Fibroblast of skin of back (primary cell): ENCODE results near the gene CRB1.

ENCODE experiments used
- DNase-seq: peaks from one replicate; pipeline ENCODE4 v3.0.0-alpha.2; 2013

CRB1 gene

DNA sequence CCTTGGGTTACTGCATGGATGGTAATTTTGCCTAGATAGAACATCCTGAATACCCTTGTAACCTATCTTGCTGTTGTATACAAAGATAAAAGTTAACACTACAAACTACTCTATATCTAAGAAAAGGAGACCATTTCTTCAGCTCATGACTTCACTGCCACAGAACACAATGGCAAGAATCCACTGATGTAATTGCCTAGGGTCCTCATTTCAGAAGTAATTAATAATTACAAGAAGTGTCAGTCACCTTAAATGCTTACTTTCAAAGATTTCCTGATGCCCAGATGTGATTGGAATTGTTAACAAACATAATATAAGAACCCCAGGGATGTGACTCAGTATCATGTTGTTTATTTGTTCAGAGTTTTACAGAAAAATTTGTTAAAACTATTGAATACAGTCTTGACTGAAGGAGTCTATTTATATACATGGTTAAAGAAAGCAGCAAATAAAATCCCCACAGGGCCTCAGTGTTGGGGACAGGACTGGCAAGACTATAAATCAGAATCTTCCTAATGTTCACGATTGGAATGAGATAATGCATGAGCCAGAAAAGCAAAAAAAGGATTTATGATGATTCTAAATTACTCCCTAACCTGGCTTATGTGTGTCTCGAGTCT lies 83.9 kb downstream of the CRB1 start:
- no peak for DNase-seq

GRCh38 chr1:197355248-197355995 lies 87.4 kb downstream of the CRB1 start:
- no peak for DNase-seq

DNA sequence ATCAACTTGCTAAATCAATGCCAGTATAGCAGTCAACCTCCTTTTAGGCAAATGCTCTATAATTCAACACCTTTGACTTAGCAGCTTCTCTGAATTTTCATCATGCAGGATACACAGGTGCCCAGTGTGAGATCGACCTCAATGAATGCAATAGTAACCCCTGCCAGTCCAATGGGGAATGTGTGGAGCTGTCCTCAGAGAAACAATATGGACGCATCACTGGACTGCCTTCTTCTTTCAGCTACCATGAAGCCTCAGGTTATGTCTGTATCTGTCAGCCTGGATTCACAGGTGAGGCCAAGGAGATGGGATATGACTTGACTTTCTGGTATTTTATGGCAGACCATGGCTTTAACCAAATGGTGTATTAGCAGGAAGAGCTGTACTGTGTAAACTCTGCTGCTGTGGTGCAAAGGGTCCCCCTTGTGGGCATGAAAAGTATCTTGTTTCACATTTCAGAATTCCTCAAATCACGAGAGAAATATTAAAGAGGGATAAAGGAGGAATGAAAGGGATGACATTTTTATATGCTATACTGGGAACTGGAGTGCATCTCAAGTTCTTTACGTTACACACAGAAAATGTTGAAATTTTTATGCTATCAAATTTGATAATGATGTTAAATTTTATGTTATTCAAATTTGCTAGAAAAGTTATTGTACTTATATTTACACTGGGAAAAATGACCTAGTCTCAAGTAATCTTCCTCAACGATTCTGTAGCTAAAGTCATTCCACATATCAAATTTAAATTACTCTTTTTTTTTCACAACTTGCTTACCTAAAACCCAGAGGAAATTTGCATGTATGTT lies 88.9 kb downstream of the CRB1 start:
- peak; percentile 63 for DNase-seq

DNA sequence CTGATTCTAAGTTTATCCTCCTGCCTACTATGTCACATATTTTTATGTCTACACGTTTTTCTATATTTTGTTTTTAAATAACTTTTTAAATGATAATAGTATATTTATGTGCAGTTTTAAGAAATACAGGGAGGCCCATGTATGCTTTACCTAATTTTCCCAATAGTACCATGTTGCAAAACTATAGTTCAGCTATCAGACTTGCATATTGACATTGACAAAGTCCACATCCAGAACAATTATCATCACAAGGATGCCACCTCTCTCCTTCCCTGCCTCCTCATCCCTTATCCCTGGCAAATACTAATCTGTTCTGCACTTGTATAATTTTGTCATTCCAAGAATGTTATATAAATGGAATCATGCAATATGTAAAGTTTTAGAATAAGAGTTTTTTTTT lies 90.9 kb downstream of the CRB1 start:
- DNase-seq = no peak

DNA sequence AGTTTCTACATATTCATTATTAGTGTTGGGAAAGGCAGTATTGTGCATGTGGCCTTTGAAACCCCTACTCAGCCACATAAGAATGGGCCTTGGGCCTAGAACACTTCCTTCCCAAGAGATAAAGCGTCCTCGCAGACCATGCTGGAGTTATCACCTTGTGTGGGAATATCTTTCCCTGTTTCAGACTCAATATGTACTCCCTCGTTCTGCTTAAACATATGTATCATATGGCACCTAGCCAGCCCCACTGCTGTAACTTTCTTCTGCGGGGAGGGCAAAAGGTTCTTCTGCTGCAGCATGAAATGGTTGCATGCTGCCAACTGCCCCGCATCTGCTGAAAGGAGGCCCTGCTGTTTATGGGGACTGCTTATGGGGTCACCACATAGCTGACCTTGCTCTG lies 92.0 kb downstream of the CRB1 start:
- peak; percentile 4 for DNase-seq

DNA sequence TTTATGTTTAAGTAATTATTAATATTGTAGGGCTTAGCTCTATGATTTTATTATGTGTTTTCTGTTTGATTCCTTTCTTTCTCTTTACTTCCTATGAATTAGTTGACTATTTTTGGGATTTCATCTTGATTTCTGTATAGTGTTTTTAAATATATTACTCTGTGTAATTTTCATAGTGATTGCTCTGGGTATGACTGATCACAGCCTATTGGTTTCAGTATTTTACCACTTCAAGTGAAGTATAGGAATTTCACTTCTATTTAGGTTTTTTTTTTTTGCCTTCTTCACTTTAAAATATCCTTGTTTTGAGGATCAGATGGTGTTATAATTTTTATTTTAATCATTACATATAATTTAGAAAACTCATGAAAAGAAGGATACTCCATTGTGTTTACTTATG lies 94.8 kb downstream of the CRB1 start:
- DNase-seq = no peak

GRCh38 chr1:197363855-197364254 lies 95.8 kb downstream of the CRB1 start:
- DNase-seq = no peak

DNA sequence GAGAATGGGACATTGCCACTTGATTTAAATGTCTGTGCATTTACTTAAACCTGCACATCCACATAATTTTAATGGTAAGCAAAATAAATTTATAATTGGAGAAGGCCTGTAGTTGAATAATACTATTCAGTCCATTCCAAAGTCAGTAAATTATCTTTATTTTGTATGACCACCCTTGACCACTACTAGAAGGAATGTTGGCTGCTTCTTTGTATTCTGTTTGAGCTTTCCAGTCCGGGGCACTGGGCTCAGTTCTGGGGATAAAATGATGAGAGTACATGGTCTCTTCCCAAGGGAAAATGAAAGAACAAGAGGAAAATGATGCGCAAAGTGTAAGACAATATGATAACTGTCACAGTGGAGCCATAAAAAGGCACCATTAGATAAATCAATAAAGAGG lies 98.9 kb downstream of the CRB1 start:
- DNase-seq = no peak

DNA sequence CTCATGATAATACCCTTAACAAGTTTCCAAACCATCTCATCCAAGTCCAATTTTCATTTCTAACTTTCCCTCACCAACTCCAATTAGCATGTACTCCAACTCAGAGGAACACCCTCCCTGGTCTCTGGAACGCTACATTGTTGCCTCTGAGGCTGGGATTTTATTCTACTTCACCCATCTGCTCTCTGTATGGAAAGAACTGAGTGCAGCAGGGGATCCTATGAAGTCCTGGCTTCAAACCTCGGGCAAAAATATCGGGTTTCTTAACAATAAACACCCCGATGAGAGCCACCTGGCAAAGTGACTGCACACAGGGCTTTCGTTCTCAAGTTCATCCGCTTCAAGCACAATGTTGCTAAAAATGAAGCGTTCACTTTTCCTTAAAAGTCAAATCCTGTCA lies 99.6 kb downstream of the CRB1 start:
- no peak for DNase-seq

DNA sequence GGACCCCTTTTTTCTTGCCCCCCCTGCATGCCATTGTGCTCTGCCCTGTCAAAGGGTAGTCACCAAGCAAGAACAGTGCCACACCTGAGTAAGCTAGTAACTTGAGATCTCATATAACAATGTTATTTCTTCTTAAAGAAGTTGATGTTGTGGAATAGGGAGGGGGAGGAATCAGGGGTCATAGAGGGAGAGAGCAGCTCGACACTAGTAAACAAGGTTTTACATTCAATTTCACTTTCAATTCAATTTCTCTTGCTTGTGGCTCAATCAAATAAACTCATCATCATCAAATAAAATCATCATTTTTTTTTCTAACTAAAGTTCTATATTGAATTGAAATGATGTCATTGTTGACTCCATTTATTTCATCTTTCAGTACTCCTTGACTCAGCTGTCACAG lies 106.4 kb downstream of the CRB1 start:
- DNase-seq = no peak

GRCh38 chr1:197384471-197384870 lies 116.4 kb downstream of the CRB1 start:
- no peak for DNase-seq

DNA sequence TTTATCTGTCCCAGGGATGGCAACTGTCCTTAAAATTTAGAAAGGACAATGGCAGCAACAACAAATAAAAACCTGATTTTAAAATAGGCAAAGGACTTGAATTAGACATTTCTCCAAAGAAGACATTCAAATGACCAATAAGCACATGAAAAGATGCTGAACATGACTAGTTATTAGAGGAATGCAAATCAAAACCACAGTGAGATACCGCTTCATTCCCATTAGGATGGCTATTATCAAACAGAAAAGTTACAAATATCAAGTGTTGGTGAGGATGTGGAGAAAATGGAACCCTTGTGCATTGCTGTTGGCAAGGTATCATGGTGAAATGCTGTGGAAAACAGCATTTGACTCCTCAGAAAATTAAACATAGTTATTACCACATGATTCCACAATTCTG lies 120.7 kb downstream of the CRB1 start:
- peak; percentile 42 for DNase-seq

GRCh38 chr1:197390856-197391255 lies 122.8 kb downstream of the CRB1 start:
- peak; percentile 75 for DNase-seq

DNA sequence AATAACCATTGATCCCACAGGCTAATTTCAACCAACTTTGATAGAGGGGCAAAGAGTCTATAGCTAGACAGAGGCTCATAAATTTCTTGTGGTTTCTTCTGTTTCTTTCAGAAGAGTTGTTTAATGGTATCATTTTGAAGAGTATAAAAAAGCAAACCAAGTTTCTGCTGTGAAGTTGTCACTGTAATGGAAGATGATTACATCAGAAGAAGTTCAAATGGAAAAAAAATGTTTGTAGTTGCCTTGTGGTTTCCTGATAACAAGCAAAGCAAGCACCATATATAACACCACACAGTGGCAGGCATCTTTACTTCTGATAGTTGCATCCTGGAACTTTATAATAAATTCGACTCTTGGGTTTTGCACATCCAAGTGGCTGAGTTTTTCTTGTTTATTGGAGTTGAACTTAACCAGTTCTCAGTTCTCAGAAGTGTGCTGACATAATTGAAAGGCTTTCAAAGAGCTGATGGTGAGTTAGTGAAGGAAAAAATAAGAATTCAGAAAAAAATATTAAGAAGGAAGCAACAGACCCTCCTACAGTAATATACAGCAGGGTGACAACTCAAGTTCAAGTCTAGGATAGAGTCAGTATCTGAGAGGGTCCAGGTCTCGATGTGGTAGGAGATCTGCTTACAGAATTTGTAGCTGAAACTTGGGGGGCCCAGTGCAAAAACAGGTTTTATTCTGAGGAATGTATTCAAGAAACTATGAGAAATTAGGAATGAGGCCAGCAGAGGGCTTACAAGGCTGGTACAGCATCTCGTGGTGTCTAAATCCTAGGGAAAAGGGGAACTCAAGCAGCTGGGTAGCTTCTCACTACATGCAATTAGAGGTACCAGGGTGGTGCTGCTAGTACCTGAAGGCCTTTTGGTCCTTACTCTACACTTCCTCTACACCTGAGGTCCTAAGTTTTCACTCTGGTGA lies 123.5 kb downstream of the CRB1 start:
- DNase-seq = peak; percentile 36

DNA sequence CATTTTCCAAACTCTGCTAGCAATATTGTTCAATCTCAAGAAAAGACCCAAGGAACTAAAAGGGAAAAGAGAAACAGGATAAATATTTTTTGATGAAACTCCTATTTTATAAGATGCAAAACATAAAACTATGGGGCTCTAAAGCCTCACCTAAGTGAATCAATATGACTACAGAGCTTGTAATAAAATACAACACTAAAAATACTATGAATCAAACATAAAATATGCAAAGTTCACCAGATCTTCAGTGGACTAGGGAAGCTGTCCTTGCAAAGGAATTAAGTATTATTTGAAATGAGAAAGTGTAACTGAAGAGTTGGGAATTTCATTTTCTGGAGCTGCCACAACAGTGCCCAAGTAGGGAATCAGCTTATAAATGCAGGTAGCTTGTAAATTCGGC lies 124.5 kb downstream of the CRB1 start:
- peak; percentile 38 for DNase-seq

DNA sequence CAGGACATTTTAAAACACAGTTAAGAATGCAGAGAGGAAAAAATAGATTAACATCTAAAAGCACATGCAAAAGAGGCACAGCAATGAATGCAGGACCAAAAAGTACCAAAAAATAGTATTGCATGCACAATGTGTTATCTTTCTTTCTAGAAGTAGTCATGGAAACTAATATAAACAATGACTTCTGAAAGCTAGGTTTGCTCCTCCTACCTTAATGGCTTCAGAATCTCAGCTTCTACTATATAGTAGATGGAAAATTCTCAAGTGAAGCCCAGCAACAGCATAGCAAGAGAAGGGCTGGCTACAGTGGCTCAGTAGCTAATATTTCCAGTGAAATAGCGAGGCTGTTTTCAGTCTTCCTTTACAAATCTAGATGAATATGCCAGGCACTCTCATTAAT lies 125.1 kb downstream of the CRB1 start:
- DNase-seq = peak; percentile 6

GRCh38 chr1:197393772-197394171 lies 125.7 kb downstream of the CRB1 start:
- DNase-seq = no peak

DNA sequence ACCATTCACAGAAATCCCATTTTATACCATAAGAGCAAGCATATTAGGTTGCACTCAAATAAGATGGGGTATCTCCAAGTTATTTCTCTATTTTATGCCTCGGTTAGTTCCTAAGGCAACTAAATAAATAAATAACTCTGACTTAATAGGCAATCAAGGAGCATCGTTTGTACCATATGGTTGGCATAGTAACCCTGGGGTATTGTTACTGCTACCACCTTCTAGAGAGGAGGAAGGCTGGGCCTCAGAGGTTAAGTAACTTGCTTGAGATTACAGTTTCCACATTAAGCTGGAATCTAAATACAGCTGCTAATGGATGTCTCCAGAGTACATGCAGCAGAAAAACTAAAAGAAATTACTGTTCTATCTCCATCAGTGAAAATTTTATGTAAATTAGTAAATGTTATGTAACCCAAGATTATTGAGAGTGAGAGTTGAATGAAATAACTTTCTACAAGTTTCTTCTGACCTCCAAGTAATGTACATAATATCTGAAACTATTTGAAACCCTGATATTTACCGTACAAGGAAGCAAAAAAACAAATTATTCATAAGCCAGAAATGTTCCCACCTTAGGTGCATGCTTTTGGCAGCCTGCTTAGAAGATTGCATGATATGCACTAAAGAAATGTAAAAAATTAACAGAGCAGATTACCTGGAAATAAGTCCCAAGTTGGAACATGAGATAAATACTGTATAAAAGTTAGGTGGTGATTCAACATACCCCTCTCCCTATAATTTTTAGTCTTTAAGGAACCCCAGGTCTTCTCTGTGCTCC lies 127.0 kb downstream of the CRB1 start:
- no peak for DNase-seq

GRCh38 chr1:197397895-197398294 lies 129.8 kb downstream of the CRB1 start:
- DNase-seq = no peak

DNA sequence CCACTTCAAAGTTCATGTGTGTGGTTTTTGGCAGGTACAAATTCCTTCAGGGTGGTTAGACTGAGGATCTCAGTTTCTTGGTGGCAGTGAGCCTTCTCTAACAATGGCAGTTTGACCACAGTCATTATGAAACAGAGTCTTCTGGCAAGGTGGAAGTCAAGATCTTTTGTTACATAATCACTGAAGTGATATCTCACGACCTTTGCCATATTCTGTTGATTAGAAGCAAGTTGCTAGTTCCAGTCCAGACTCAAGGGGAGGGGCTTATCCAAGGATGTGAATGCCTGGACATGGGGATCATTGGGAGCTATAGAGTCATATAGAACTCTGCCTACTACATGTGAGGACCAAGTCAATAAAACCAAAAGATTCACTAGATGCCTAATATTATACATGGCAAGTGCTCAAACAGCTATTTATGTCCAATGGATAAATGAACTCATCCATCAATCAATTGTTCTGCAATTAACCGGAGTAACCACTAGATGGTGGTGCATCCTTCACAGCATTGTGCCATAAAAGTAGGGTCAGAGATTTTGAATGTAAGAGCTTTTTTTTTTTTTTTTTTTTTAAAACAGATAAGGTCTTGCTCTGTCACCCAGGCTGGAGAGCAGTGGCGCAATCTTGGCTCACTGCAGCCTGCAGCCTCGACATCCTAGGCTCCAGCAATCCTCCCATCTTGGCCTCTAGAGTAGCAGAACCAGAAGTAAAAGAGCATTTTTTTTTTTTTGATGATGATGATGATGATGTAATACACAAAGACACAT lies 131.9 kb downstream of the CRB1 start:
- peak; percentile 64 for DNase-seq

- no peak for DNase-seq
Measured at GRCh38 chr1:197400522-197400902, 132.5 kb downstream of the CRB1 start.
